ENCODE measurements around the gene EMILIN1. TPM values are rescaled to one million over a fixed set of nuclear protein-coding genes. Genes with fewer than 3 reads are reported as not detected.
A peak's percentile ranks its signal among the peaks of the same experiment; 100 is the strongest.
"Not testable (repeated sequence)": the region's sequence is repeated elsewhere in the genome, so short reads cannot be mapped to it uniquely, and the experiment has no call there.

Gene EMILIN1
- total and polyA plus RNA-seq, 2 experiments from 2014 or later: 3.2 to 15.4 TPM

DNA sequence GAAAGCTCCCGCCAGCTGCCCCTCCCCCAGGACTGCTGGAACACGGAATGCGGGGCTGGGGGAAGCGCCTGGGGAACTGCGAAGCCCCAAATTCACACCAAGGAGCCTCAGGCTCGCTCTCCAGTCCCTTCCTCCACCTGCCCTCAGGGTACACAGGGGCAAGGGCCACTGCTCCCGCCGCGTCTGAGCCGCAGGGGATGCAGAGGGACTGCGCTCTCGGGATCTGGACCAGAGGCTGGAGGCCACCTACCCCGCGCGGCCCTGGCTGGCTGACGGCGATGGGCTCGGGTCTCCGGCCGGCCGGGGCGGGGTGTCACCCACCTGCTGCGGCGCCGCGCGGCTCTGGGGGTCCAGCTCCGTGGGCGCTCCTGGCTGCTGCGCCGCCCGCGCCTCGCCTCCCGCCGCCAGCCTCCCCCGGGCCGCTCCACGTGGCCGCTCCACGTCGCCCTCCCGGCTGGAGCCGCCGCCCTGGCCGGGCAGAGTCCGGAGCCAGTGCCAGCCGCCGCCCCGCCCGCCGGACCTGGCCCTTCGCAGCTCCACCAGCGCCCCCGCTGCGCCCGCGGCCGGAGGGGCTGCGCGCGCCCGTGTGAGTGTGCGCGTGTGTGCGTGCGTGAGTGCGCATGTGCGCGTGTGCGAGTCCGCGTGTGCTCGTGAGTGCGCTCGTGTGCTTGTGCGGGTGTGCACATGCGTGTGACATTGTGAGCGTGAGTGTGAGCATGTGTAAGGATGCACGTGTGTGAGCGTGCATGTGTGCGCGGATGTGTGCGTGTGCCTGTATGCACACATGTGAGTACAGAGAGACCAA is 40.3 kb downstream of the EMILIN1 start, which contains the start of gene CGREF1:
TSS of gene CGREF1 (minus strand) at position 604 of the 805 bp plus-strand sequence. CDS start 14,762 bp downstream, outside the sequence.
- no peaks in the 10 kb centered on the region for H4K20me1 ChIP-seq (replicated peaks; ENCODE audit: insufficient read depth)
- H3K4me1 ChIP-seq (ENCODE audit: insufficient read depth): peaks cover 15% of the 10 kb centered on the region
- H3K9me2 ChIP-seq (ENCODE audit: insufficient read depth): no peaks in the 10 kb centered on the region
- DNase-seq (ENCODE audit: low spot score): peak; percentile 64
- peak within 1 kb of the TSS; percentile 96 for H2AFZ ChIP-seq
- no peaks in the 10 kb centered on the region; the same call in 2 of the 3 replicates for H3K9me3 Mint-ChIP-seq
- H3K27me3 Mint-ChIP-seq (ENCODE audit: insufficient read depth, low read depth, poor library complexity): peaks cover 54% of the 10 kb centered on the region
- H3K27me3 ChIP-seq (ENCODE audit: insufficient read depth): peaks cover 66% of the 10 kb centered on the region
- peak within 1 kb of the TSS; percentile 80 for H3K4me3 Mint-ChIP-seq
- no peak within 1 kb of the TSS for H3K27ac Mint-ChIP-seq
- no peaks in the 10 kb centered on the region for H3K36me3 ChIP-seq (ENCODE audit: insufficient read depth)
- no peak within 1 kb of the TSS for H3K27ac ChIP-seq (ENCODE audit: low read depth)
- peak; percentile 70 for ATAC-seq
- peaks cover 9% of the 10 kb centered on the region; the same call in 1 of the 2 replicates for H3F3A ChIP-seq (replicated peaks; ENCODE audit: low read depth)
- peak within 1 kb of the TSS; percentile 65 for H3K4me3 ChIP-seq
- H3K4me1 Mint-ChIP-seq: peaks cover 11% of the 10 kb centered on the region; the same call in 2 of the 3 replicates
- no peaks in the 10 kb centered on the region; the same call in 2 of the 3 replicates for H3K36me3 Mint-ChIP-seq (ENCODE audit: low read depth)
- H3K79me2 ChIP-seq (replicated peaks; ENCODE audit: insufficient read depth): no peaks in the 10 kb centered on the region
- no peak for TF ChIP-seq EZH2phosphoT487 (IDR thresholded peaks at IDR 0.05; ENCODE audit: unreplicated experiment)
- TF ChIP-seq, protein P1, sequence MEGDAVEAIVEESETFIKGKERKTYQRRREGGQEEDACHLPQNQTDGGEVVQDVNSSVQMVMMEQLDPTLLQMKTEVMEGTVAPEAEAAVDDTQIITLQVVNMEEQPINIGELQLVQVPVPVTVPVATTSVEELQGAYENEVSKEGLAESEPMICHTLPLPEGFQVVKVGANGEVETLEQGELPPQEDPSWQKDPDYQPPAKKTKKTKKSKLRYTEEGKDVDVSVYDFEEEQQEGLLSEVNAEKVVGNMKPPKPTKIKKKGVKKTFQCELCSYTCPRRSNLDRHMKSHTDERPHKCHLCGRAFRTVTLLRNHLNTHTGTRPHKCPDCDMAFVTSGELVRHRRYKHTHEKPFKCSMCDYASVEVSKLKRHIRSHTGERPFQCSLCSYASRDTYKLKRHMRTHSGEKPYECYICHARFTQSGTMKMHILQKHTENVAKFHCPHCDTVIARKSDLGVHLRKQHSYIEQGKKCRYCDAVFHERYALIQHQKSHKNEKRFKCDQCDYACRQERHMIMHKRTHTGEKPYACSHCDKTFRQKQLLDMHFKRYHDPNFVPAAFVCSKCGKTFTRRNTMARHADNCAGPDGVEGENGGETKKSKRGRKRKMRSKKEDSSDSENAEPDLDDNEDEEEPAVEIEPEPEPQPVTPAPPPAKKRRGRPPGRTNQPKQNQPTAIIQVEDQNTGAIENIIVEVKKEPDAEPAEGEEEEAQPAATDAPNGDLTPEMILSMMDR (conservative IDR thresholded peaks at IDR 0.05; ENCODE audit: low read depth in 2 of 2): no peak
- no peak for TF ChIP-seq POLR2AphosphoS5 (IDR thresholded peaks at IDR 0.05; ENCODE audit: low read depth)
- TF ChIP-seq ZNF114 (CRISPR knock-in tag; IDR thresholded peaks at IDR 0.05): no peak
- TF ChIP-seq STAT1 (IDR thresholded peaks at IDR 0.05; ENCODE audit: unreplicated experiment): no peak
- TF ChIP-seq EZH2 (IDR thresholded peaks at IDR 0.05; ENCODE audit: low read depth, unreplicated experiment): peak; percentile 13
- no peak for TF ChIP-seq ZNF331 (CRISPR knock-in tag; IDR thresholded peaks at IDR 0.05; ENCODE audit: low read depth)
- no peak for TF ChIP-seq JUNB (IDR thresholded peaks at IDR 0.05; ENCODE audit: unreplicated experiment)
- no peak for TF ChIP-seq CREB1 (CRISPR knock-in tag; IDR thresholded peaks at IDR 0.05; ENCODE audit: low read depth)
- peak within 1 kb of the TSS; percentile 85 for H3K4me2 ChIP-seq

DNA sequence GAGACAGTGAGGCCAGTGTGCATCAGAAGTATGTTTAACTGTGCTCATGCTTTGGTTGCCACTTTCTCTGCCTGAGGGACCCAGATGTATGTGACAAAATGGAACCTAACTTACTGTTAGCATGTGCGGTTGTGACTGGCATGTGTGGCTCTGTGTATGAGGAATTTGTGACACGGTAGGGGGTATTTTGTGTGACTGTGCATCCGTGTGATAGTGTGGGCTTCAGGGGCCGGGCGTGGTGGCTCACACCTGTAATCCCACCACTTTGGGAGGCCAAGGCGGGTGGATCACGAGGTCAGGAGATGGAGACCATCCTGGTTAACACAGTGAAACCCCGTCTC is 40.9 kb downstream of the EMILIN1 start:
- H3K4me2 ChIP-seq: peak overlapping the region; percentile 85
- peaks cover 19% of the 10 kb centered on the region for H3K4me1 ChIP-seq (ENCODE audit: insufficient read depth)
- peak; percentile 9 for TF ChIP-seq EZH2 (IDR thresholded peaks at IDR 0.05; ENCODE audit: low read depth, unreplicated experiment)
- not testable (repeated sequence) for H3K27ac ChIP-seq (ENCODE audit: low read depth); H4K20me1 ChIP-seq (replicated peaks; ENCODE audit: insufficient read depth); H3F3A ChIP-seq (replicated peaks; ENCODE audit: low read depth); H3K9me2 ChIP-seq (ENCODE audit: insufficient read depth); H3K9me3 Mint-ChIP-seq; DNase-seq (ENCODE audit: low spot score); H3K27ac Mint-ChIP-seq; ATAC-seq; H3K36me3 ChIP-seq (ENCODE audit: insufficient read depth); H3K36me3 Mint-ChIP-seq (ENCODE audit: low read depth); H3K79me2 ChIP-seq (replicated peaks; ENCODE audit: insufficient read depth)
- peaks cover 13% of the 10 kb centered on the region; the same call in 2 of the 3 replicates for H3K4me1 Mint-ChIP-seq
- peak overlapping the region; percentile 84; the same call in 1 of the 2 replicates for H2AFZ ChIP-seq
- H3K4me3 ChIP-seq: peak overlapping the region; percentile 65
- peak overlapping the region; percentile 80 for H3K4me3 Mint-ChIP-seq
- peaks cover 71% of the 10 kb centered on the region for H3K27me3 ChIP-seq (ENCODE audit: insufficient read depth)
- H3K27me3 Mint-ChIP-seq (ENCODE audit: insufficient read depth, low read depth, poor library complexity): peaks cover 59% of the 10 kb centered on the region

Measured in GM23338 (cell line).